ENCODE results near the gene WNT3A.
A peak's percentile ranks its signal among the peaks of the same experiment; 100 is the strongest.

DNA sequence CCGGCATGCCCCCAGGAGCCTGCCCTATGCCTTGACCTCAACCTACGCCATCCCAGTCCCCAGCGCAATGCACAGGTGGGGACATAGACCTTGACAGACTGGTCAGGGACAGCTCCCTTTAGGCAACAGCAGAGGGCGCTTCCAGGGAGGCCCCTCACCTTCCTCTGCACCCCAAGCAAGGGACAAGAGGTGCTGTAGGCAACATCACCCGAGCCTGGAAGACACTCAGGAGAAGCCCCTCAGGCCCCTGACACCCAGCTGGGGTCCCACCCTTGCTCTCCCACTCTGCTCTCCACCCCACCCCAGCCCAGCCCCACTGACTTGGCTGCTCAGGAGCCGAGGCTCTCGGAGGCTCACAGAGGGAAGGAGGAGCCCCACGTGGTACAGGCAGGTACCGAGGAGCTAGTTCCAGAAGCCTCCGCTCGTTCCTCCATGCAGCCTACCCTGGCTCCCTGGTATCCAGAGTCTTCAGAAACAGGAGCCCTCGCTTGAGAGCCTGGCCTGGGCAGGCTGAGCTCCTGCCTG lies 2.4 kb upstream of the WNT3A start:
- TF ChIP-seq, protein P1, sequence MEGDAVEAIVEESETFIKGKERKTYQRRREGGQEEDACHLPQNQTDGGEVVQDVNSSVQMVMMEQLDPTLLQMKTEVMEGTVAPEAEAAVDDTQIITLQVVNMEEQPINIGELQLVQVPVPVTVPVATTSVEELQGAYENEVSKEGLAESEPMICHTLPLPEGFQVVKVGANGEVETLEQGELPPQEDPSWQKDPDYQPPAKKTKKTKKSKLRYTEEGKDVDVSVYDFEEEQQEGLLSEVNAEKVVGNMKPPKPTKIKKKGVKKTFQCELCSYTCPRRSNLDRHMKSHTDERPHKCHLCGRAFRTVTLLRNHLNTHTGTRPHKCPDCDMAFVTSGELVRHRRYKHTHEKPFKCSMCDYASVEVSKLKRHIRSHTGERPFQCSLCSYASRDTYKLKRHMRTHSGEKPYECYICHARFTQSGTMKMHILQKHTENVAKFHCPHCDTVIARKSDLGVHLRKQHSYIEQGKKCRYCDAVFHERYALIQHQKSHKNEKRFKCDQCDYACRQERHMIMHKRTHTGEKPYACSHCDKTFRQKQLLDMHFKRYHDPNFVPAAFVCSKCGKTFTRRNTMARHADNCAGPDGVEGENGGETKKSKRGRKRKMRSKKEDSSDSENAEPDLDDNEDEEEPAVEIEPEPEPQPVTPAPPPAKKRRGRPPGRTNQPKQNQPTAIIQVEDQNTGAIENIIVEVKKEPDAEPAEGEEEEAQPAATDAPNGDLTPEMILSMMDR (optimal IDR thresholded peaks at IDR 0.05 in 1 of 3, IDR thresholded peaks at IDR 0.05 in 1 of 3, conservative IDR thresholded peaks at IDR 0.05 in 1 of 3; ENCODE audit: extremely low read depth in 1 of 3, insufficient read depth in 2 of 3, low read length in 3 of 3) = peak; percentile 58 to 89 (median 80)
- no peak for TF ChIP-seq EZH2 (IDR thresholded peaks at IDR 0.05; ENCODE audit: low read length)

Measured in keratinocyte (primary cell).